Endothelial cell of umbilical vein (primary cell): ENCODE data around the gene TENM4. TPM values are rescaled to one million over a fixed set of nuclear protein-coding genes. Genes with fewer than 3 reads are reported as not detected.

Experiments
- BruUV-seq: library from RNA; stranded (reverse); fragments of 400-500 nt; replicated peaks from 2 replicates; lab custom pipeline; 2021; lab: Mats Ljungman, UMichigan
- CTCF ChIA-PET: fragments of 300-600, 350-600 bp; sonication (Branson Sonifier 250); formaldehyde crosslinking; loops from one replicate; lab custom pipeline; 2021; ENCODE audit warnings: antibody characterized with exemption, inconsistent platforms; lab: Charles Lee
- POLR2A ChIA-PET: fragments of 300-600, 350-600 bp; sonication (Branson Sonifier 250); formaldehyde crosslinking; loops from one replicate; lab custom pipeline; 2021; ENCODE audit warnings: antibody characterized with exemption, inconsistent platforms; lab: Charles Lee
- DNase-seq: peaks from one replicate; pipeline ENCODE4 v3.0.0-alpha.2; 2011; ENCODE audit warnings: low read depth, low spot score
- FAIRE-seq: peaks from 2 replicates; lab custom pipeline; 2011; peaks lifted over from hg19 to GRCh38; lab: Jason Lieb, UNC
- H2AFZ ChIP-seq: 2 replicates; pipeline ENCODE4 v1.6.0; 2012; ENCODE audit warnings: low read depth, low read length, control low read depth, inconsistent platforms
- H3K27ac ChIP-seq: 2 replicates; pipeline ENCODE4 v1.5.1; 2011; ENCODE audit warnings: low read depth, mild to moderate bottlenecking, control low read depth, low read length, moderate library complexity; ENCODE audit not compliant: insufficient read depth
- H3K27me3 ChIP-seq, 2 experiments: 2 replicates each; pipeline versions ENCODE4 v1.6.0 to v1.6.1; 2011; ENCODE audit warnings: low read length in 2 of 2, mixed read lengths in 1 of 2; ENCODE audit not compliant: control insufficient read depth in 2 of 2, insufficient read depth in 2 of 2
- H3K36me3 ChIP-seq, 2 experiments: 2 replicates in 1 of 2; 3 replicates in 1 of 2; pipeline ENCODE4 v1.5.1; 2011; ENCODE audit warnings: low read length in 2 of 2, mild to moderate bottlenecking in 1 of 2, moderate library complexity in 1 of 2; ENCODE audit not compliant: control insufficient read depth in 2 of 2, insufficient read depth in 2 of 2; ENCODE audit errors: extremely low read depth in 1 of 2
- H3K4me1 ChIP-seq: 3 replicates; pipeline ENCODE4 v1.5.1; 2011; ENCODE audit warnings: mild to moderate bottlenecking, low read length; ENCODE audit not compliant: control insufficient read depth, insufficient read depth; ENCODE audit errors: extremely low read depth
- H3K4me2 ChIP-seq: 2 replicates; pipeline ENCODE4 v1.6.1; 2011; ENCODE audit warnings: low read length, control low read depth, mixed read lengths; ENCODE audit not compliant: insufficient read depth
- H3K4me3 ChIP-seq, 3 experiments: fragments of 200-600 bp in 1 of 3; sonication (generic), shearing (Covaris generic) in 1 of 3; replicated peaks in 1 of 3; 2 replicates each; pipeline ENCODE4 v1.5.1; 2011 to 2016; ENCODE audit warnings: control low read depth in 3 of 3, low read length in 3 of 3, mild to moderate bottlenecking in 2 of 3, inconsistent platforms in 1 of 3, low read depth in 1 of 3, moderate library complexity in 1 of 3; ENCODE audit not compliant: insufficient read depth in 1 of 3
- H3K79me2 ChIP-seq: 2 replicates; pipeline ENCODE4 v1.6.0; 2012; ENCODE audit warnings: low read length, inconsistent platforms; ENCODE audit not compliant: control insufficient read depth, insufficient read depth
- H3K9ac ChIP-seq: replicated peaks from 2 replicates; pipeline ENCODE3; 2011; ENCODE audit warnings: low read length, control low read depth; ENCODE audit not compliant: insufficient read depth; ENCODE audit errors: extremely low read depth
- H3K9me1 ChIP-seq: replicated peaks from 3 replicates; pipeline ENCODE4 v1.6.0; 2011; ENCODE audit warnings: mild to moderate bottlenecking, low read length; ENCODE audit not compliant: control insufficient read depth, insufficient read depth; ENCODE audit errors: extremely low read depth
- H3K9me3 ChIP-seq: replicated peaks from 2 replicates; pipeline ENCODE4 v1.5.1; 2012; ENCODE audit warnings: low read length, inconsistent platforms; ENCODE audit not compliant: control insufficient read depth, insufficient read depth
- H4K20me1 ChIP-seq: replicated peaks from 2 replicates; pipeline ENCODE3; 2011; ENCODE audit warnings: mild to moderate bottlenecking, low read length; ENCODE audit not compliant: control insufficient read depth, insufficient read depth; ENCODE audit errors: extremely low read depth
- EZH2 ChIP-seq: IDR thresholded peaks from 2 replicates; pipeline ENCODE4 v1.6.1; 2012; ENCODE audit warnings: borderline replicate concordance, low read depth, mild to moderate bottlenecking, moderate library complexity, low read length, inconsistent platforms; ENCODE audit not compliant: severe bottlenecking
- FOS ChIP-seq: IDR thresholded peaks from 2 replicates; pipeline ENCODE4 v1.6.1; 2011; ENCODE audit warnings: mild to moderate bottlenecking, low read length, moderate library complexity, borderline replicate concordance; ENCODE audit not compliant: insufficient read depth
- GATA2 ChIP-seq: IDR thresholded peaks from 2 replicates; pipeline ENCODE4 v1.7.0; 2011; ENCODE audit warnings: low read depth, mild to moderate bottlenecking, moderate library complexity, mixed read lengths, low read length; ENCODE audit not compliant: insufficient read length, insufficient read depth
- JUN ChIP-seq: IDR thresholded peaks from 2 replicates; pipeline ENCODE4 v1.6.1; 2011; ENCODE audit warnings: borderline replicate concordance, low read depth; ENCODE audit not compliant: insufficient read length, insufficient read depth
- MAX ChIP-seq: IDR thresholded peaks from 2 replicates; pipeline ENCODE4 v1.6.1; 2011; ENCODE audit not compliant: insufficient read depth, insufficient read length
- MYC ChIP-seq: IDR thresholded peaks from one replicate; pipeline ENCODE4 v1.6.1; 2011; ENCODE audit warnings: mild to moderate bottlenecking, low read depth, low read length
- POLR2A ChIP-seq: IDR thresholded peaks from 2 replicates; pipeline ENCODE4 v1.6.1; 2012; ENCODE audit warnings: low read depth, mild to moderate bottlenecking, control low read depth, low read length
- POLR2AphosphoS5 ChIP-seq: IDR thresholded peaks from 2 replicates; pipeline ENCODE4 v1.6.1; 2012; ENCODE audit warnings: low read depth, mild to moderate bottlenecking, control low read depth, low read length, moderate library complexity; ENCODE audit not compliant: insufficient read depth
- dilution Hi-C: fragments of 300-500 bp; cut with MboI; formaldehyde crosslinking; loops from one replicate; pipeline ENCODE4 v1.15.0; 2019; ENCODE audit warnings: low sequenced_read_pairs; ENCODE audit not compliant: extremely low pct_ligation_motif_present
- intact Hi-C: fragments of 100-400 bp; cut with micrococcal nuclease; formaldehyde crosslinking; loops from one replicate; pipeline ENCODE4 v1.10.0; 2022
- polyA plus RNA-seq, 4 experiments: library from polyadenylated mRNA; depleted of rRNA in 3 of 4; stranded (reverse) in 3 of 4; unstranded in 1 of 4; fragments of >200 nt; gene quantifications; 2 replicates each; pipeline versions ENCODE4 v1.2.1 to v1.2.3, GENCODE V29; 2011 to 2012; ENCODE audit warnings: missing spikeins in 1 of 4
- total RNA-seq: library from RNA; stranded (reverse); gene quantifications from 2 replicates; pipeline ENCODE4 v1.2.3, GENCODE V29; 2021
- TF ChIP-seq, protein P1 (sequence below), 2 donors: IDR thresholded peaks; 1 replicate in 1 of 2; 2 replicates in 1 of 2; pipeline ENCODE4 v1.5.1; 2011; ENCODE audit warnings: low read length in 2 of 2, mild to moderate bottlenecking in 2 of 2, moderate library complexity in 2 of 2, control low read depth in 1 of 2, inconsistent platforms in 1 of 2, low read depth in 1 of 2; ENCODE audit not compliant: insufficient read depth in 1 of 2; ENCODE audit errors: extremely low read depth in 1 of 2

TENM4 gene
- total and polyA plus RNA-seq, 2 donors (not counting 3 experiments of a cell fraction or from before 2014, with no cell fraction given) = 0.06 to 0.27 TPM

GRCh38 chr11:78829146-78829545 lies 611.7 kb downstream of the TENM4 start:
- DNase-seq = no peak
- dilution Hi-C loops (no loop called here), intact Hi-C loops (no loop called here)
- no peak overlapping the region for H3K27ac ChIP-seq
- no peak overlapping the region for H3K4me3 ChIP-seq
- POLR2A ChIA-PET = no interaction called here
- H3K27me3 ChIP-seq = peaks cover 0 to 2% of the 10 kb centered on the region in 2 experiments
- no peaks in the 10 kb centered on the region for H3K9me1 ChIP-seq
- BruUV-seq = no TSS peak
- H3K79me2 ChIP-seq = no peaks in the 10 kb centered on the region
- H2AFZ ChIP-seq = no peak overlapping the region
- CTCF ChIA-PET = interaction anchor here (0.8 to 1.0 kb wide), 2 partner anchors 27 to 31 kb away, joined by 3 read pairs; no protein-coding TSS in a partner anchor
- H3K4me2 ChIP-seq = no peak overlapping the region
- H3K4me1 ChIP-seq = no peaks in the 10 kb centered on the region
- no peak overlapping the region for H3K9ac ChIP-seq
- H3K36me3 ChIP-seq = no peaks in the 10 kb centered on the region
- H3K9me3 ChIP-seq = no peaks in the 10 kb centered on the region
- no peaks in the 10 kb centered on the region for H4K20me1 ChIP-seq
- no peak for FAIRE-seq
- TF ChIP-seq EZH2 = no peak
- TF ChIP-seq POLR2AphosphoS5 = no peak
- no peak for TF ChIP-seq MYC
- TF ChIP-seq POLR2A = no peak
- TF ChIP-seq GATA2 = no peak
- no peak for TF ChIP-seq JUN
- no peak for TF ChIP-seq FOS
- TF ChIP-seq, protein P1, sequence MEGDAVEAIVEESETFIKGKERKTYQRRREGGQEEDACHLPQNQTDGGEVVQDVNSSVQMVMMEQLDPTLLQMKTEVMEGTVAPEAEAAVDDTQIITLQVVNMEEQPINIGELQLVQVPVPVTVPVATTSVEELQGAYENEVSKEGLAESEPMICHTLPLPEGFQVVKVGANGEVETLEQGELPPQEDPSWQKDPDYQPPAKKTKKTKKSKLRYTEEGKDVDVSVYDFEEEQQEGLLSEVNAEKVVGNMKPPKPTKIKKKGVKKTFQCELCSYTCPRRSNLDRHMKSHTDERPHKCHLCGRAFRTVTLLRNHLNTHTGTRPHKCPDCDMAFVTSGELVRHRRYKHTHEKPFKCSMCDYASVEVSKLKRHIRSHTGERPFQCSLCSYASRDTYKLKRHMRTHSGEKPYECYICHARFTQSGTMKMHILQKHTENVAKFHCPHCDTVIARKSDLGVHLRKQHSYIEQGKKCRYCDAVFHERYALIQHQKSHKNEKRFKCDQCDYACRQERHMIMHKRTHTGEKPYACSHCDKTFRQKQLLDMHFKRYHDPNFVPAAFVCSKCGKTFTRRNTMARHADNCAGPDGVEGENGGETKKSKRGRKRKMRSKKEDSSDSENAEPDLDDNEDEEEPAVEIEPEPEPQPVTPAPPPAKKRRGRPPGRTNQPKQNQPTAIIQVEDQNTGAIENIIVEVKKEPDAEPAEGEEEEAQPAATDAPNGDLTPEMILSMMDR (IDR thresholded peaks at IDR 0.05; ENCODE audit: extremely low read depth in 1 of 2, insufficient read depth in 1 of 2, low read depth in 1 of 2, low read length in 2 of 2) = no peak
- no peak for TF ChIP-seq MAX
